Sciatic nerve (tissue), 2 donors: ENCODE data around the gene CMC2. TPM values are rescaled to one million over a fixed set of nuclear protein-coding genes. Genes with fewer than 3 reads are reported as not detected.
A peak's percentile ranks its signal among the peaks of the same experiment; 100 is the strongest.

Experiments used
- ATAC-seq: fragments of 200-7000 bp; cut with Tn5 transposase; one replicate; pipeline ENCODE4 v1.9.1; 2020; ENCODE audit warnings: mild to moderate bottlenecking, moderate library complexity
- DNase-seq: peaks from one replicate; pipeline ENCODE4 v3.0.0-alpha.2; 2020; ENCODE audit warnings: low spot score
- intact Hi-C: fragments of 100-400 bp; cut with DNase I; formaldehyde crosslinking; loops from one replicate; pipeline ENCODE4 v1.14.2; 2022
- total RNA-seq: library from RNA; stranded (reverse); fragmentation: NEBNext Ultra II Directional; extraction: Animal tissue kit (Norgen Biotek cat#: 25700); gene quantifications from one replicate; pipeline ENCODE4 v1.2.1, GENCODE V29; 2021
- donor health status: DM: no; HTN: no; CAD: no.
- donor health status: DM: no; HTN: no; CAD: no.

The CMC2 gene
- total RNA-seq: 39.1 TPM

- intact Hi-C loops: no loop called here
- ATAC-seq: peak; percentile 98
- DNase-seq: peak; percentile 99
Measured at GRCh38 chr16:81006813-81007695, at the start of gene CMC2, which contains the start of gene CENPN. TSS of gene CMC2 (minus strand) at chr16:81006885. CDS start at chr16:80997394, 9,491 bp downstream. TSS of gene CENPN (plus strand) at chr16:81007214. CDS start at chr16:81011940, 4,726 bp downstream.

DNA sequence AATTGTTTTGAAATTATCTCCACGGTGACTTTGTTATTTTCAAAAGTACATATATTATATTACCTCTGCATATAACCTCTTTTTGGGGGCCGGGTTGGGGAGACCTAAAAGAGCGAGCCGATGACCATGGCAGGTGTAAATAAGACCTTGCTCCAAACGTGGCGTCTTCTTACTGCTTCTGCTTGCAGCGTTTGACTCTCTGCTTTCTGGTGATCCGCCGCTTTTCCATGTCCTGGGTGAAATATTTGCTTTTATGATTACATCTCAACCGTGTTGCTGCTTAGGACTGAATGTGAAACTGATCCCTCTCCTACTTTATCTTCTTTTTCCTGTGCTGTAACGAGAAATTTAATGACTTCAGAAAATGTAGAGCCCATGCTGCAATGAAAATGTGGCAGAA, 47.1 kb upstream of the CMC2 start:
- intact Hi-C loops: no loop called here
- DNase-seq: no peak
- ATAC-seq: no peak

GRCh38 chr16:81042821-81043220, 36.1 kb upstream of the CMC2 start:
- ATAC-seq: no peak
- intact Hi-C loops: no loop called here
- DNase-seq: no peak

DNA sequence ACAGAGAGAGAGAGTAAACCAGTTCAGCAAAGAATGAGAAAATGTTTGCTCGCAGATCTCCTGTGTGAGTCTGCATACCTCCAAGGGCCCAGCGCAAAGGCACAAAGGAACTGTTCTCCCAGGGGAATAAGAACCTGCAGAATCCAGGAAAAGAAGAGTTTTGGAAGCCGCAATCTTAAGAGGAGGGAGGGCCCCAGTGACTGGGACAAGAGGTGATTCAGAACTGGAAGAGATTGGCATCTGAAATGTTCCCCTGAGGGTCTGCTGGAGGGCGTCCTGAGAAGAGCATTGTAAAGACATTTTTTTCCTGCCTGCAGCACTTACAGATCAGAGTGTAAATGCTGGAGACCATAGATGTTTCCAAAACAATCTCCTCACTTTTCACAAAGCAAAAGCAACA, 35.0 kb upstream of the CMC2 start:
- ATAC-seq (no peak), DNase-seq (no peak)
- intact Hi-C loops: no loop called here

GRCh38 chr16:81040842-81041241, 34.2 kb upstream of the CMC2 start:
- intact Hi-C loops: no loop called here
- no peak for DNase-seq
- no peak for ATAC-seq

- no peak for ATAC-seq
- intact Hi-C loops: no loop called here
- DNase-seq: no peak
Measured at GRCh38 chr16:81040131-81040530, 33.4 kb upstream of the CMC2 start.

GRCh38 chr16:81036751-81037350, 30.2 kb upstream of the CMC2 start:
- intact Hi-C loops: no loop called here
- peak; percentile 22 for ATAC-seq
- no peak for DNase-seq

GRCh38 chr16:81035975-81036750, 29.5 kb upstream of the CMC2 start:
- DNase-seq (no peak), ATAC-seq (peak; percentile 38)
- intact Hi-C loops: no loop called here

GRCh38 chr16:81035398-81035974, 28.8 kb upstream of the CMC2 start, which contains the start of gene ATMIN:
TSS of gene ATMIN (plus strand) at chr16:81035842. CDS start at chr16:81035871, 29 bp downstream.
- intact Hi-C loops: no loop called here
- DNase-seq: peak; percentile 90
- ATAC-seq: peak; percentile 96

DNA sequence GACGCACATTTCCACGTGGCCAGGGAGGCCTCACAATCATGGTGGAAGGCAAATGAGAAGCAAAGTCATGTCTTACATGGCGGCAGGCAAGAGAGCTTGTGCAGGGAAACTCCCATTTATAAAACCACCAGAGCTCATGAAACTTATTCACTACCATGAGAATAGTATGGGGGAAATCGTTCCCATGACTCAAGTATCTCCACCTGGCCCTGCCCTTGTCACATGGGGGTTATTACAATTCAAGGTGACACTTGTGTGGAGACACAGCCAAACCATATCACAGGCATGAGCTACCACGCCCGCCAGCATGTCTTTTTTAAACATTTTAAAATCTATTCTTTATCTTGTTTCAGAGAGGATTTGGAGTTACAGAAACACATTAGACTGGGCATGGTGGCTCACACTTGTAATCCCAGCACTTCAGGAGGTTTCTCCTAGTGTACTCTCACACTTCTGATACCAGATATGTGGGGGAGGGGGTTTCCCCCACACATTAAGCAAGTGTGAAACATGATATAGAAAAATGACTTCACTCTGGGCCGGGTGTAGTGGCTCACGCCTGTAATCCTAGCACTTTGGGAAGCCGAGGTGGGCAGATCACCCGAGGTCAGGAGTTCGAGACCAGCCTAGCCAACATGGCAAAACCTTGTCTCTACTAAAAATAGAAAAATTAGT, 23.4 kb upstream of the CMC2 start:
- no peak for DNase-seq
- intact Hi-C loops: no loop called here
- ATAC-seq: no peak

GRCh38 chr16:81026429-81026828, 19.7 kb upstream of the CMC2 start:
- no peak for DNase-seq
- ATAC-seq: no peak
- intact Hi-C loops: no loop called here

DNA sequence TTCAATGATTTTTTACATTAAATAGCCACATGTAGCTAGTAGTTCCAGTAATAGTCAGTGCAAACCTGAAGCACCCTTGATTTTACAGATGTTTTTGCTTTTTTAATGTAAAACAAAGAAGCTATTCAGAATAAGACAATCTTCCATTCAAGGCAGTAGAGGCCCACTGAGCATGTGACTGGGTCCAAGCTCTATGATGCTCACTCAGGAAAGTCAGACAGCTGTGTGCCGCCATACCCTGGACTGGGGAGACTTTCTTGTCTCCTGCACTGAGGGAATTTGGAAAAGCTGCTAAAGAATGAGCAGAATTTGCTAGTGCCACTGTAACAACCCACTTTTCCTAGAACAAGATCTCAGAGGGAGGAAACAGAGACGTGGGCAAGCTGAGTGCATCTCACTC, 11.8 kb upstream of the CMC2 start:
- intact Hi-C loops: no loop called here
- ATAC-seq (peak; percentile 96), DNase-seq (no peak)

DNA sequence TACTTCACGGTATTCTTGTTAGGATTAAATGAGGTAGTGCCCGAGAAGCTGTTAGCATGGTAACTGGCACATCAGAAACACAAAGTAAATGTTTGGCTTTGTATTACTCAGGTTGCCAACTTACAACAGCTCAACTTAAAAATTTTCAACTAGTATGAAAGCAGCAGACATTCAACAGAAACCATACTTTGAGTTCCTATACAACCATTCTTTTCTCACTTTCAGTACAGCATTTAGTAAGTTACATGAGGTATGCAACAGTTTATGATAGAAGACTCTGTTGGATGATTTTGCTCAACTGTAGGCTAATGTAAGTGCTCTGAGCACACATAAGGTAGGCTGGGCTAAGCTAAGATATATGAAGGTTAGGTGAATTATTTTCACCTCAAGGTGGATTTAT, 8.0 kb upstream of the CMC2 start:
- ATAC-seq (no peak), DNase-seq (no peak)
- intact Hi-C loops: no loop called here

- intact Hi-C loops: no loop called here
- ATAC-seq (no peak), DNase-seq (no peak)
Measured at GRCh38 chr16:81012974-81013373, 6.3 kb upstream of the CMC2 start.

DNA sequence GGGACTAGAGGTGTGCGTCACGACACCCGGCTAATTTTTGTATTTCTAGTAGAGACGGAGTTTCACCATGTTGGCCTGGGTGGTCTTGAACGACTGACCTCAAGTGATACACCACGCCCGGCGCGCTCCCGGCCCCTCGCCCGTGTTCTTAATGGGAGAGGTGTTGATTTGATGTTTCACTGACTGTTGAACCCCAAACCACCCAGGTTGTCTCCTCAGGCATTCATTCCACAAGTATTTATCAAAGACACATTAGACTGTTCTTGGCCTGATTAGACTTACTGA, 1.8 kb upstream of the CMC2 start:
- intact Hi-C loops: no loop called here
- ATAC-seq (no peak), DNase-seq (peak; percentile 58)

DNA sequence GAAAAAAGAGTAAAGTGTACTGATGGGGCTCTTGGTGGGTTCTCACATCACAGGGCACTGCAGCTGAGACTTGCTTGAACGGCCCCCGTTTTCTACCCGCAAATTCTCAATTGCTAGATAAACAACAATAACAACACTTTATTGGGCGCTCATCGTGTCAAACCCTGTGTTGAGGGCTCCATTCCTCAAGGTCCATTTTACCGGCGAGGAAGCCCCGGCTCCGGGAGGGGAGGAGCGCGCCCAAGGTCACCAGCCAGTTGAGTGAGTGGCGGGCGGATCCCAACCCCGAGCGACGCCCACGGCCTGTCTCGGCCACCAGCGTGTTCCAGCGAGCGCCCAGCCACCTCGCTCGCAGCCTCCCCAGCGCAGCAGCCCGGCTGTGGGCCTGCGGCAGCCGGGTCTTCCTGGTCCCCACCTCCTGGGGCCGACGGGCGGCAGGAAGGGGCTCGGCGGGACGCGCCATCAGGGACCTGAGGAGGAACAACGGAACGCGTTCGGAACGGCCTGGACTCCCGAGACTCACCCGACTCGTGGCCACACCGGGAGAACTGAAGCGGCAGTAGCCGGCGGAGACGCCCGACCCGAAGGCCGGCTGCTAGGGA, 373 bp downstream of the CMC2 start:
- peak; percentile 84 for DNase-seq
- ATAC-seq: peak; percentile 4
- intact Hi-C loops: no loop called here

DNA sequence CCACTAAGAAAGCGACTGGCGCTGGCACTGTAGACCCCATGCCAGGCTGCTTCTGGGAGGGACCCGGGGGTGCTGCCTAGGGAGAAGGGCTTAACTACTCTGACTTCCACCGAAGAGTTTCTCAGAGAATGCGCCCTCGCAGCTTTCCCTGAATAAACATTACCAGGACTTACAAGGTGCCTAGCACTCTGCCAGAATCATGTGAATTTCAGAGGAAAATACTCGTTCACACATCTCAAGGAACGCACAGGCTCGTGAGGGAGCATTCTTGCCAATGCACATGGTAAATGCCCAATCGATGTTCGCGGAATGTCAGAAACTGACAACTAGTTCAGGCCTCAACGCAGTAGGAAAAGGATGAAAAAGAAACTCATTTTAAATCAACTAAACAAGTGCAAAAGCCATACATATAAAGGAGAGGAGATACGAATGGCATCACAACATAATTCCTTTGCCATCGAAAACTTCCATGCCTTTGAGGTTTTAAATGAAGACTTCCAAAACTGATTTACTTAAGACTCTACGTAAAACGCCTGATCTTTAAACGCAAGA, 999 bp downstream of the CMC2 start:
- ATAC-seq: no peak
- DNase-seq: no peak
- intact Hi-C loops: no loop called here

- DNase-seq: no peak
- ATAC-seq: no peak
- intact Hi-C loops: no loop called here
Measured at GRCh38 chr16:81004646-81005353, 1.9 kb downstream of the CMC2 start.
